Fibroblast of peridontal ligament (primary cell): ENCODE results near the gene FAM227B.
"Not testable (repeated sequence)": the region's sequence is repeated elsewhere in the genome, so short reads cannot be mapped to it uniquely, and the experiment has no call there.

Experiments used
- DNase-seq: peaks from one replicate; pipeline ENCODE4 v3.0.0-alpha.2; 2010; ENCODE audit errors: extremely low read depth

FAM227B gene

GRCh38 chr15:49495993-49496753 is 124.4 kb downstream of the FAM227B start:
- peak; percentile 86 for DNase-seq

- DNase-seq = peak; percentile 9
Observed at GRCh38 chr15:49494842-49495241, 125.8 kb downstream of the FAM227B start.

GRCh38 chr15:49492830-49493229 is 127.8 kb downstream of the FAM227B start:
- peak; percentile 68 for DNase-seq

- peak; percentile 19 for DNase-seq
Observed at GRCh38 chr15:49492151-49492550, 128.5 kb downstream of the FAM227B start.

- peak; percentile 63 for DNase-seq
Observed at GRCh38 chr15:49490966-49491365, 129.7 kb downstream of the FAM227B start.

- peak; percentile 69 for DNase-seq
Observed at GRCh38 chr15:49485401-49485800, 135.2 kb downstream of the FAM227B start.

GRCh38 chr15:49478982-49479381 is 141.6 kb downstream of the FAM227B start:
- DNase-seq = not testable (repeated sequence)

GRCh38 chr15:49478021-49478420 is 142.6 kb downstream of the FAM227B start:
- not testable (repeated sequence) for DNase-seq

GRCh38 chr15:49473031-49473430 is 147.6 kb downstream of the FAM227B start:
- no peak for DNase-seq

GRCh38 chr15:49472338-49472737 is 148.3 kb downstream of the FAM227B start:
- no peak for DNase-seq

GRCh38 chr15:49471733-49472132 is 148.9 kb downstream of the FAM227B start:
- no peak for DNase-seq

- DNase-seq = not testable (repeated sequence)
Observed at GRCh38 chr15:49471248-49471647, 149.4 kb downstream of the FAM227B start.

GRCh38 chr15:49468481-49468839 is 152.2 kb downstream of the FAM227B start:
- peak; percentile 74 for DNase-seq

GRCh38 chr15:49467746-49468480 is 152.7 kb downstream of the FAM227B start:
- DNase-seq = no peak

- DNase-seq = no peak
Observed at GRCh38 chr15:49466119-49466518, 154.5 kb downstream of the FAM227B start.

- DNase-seq = no peak
Observed at GRCh38 chr15:49464522-49464921, 156.1 kb downstream of the FAM227B start.

- peak; percentile 51 for DNase-seq
Observed at GRCh38 chr15:49462232-49462844, 158.3 kb downstream of the FAM227B start.

- peak; percentile 43 for DNase-seq
Observed at GRCh38 chr15:49460411-49460941, 160.1 kb downstream of the FAM227B start.

GRCh38 chr15:49458145-49458544 is 162.5 kb downstream of the FAM227B start:
- DNase-seq = peak; percentile 48

- DNase-seq = no peak
Observed at GRCh38 chr15:49456166-49456565, 164.5 kb downstream of the FAM227B start.

GRCh38 chr15:49452595-49452994 is 168.0 kb downstream of the FAM227B start:
- no peak for DNase-seq

- no peak for DNase-seq
Observed at GRCh38 chr15:49441816-49442215, 178.8 kb downstream of the FAM227B start.
